Pancreas (tissue), 10 donors: ENCODE results near the gene SKIDA1. TPM values are rescaled to one million over a fixed set of nuclear protein-coding genes. Genes with fewer than 3 reads are reported as not detected.
A peak's percentile ranks its signal among the peaks of the same experiment; 100 is the strongest.

Experiments
- ATAC-seq, 4 donors: fragments of 200-7000 bp; cut with Tn5 transposase; one replicate each; pipeline versions ENCODE4 v1.8.0 to v1.9.1; 2020; ENCODE audit warnings: mild to moderate bottlenecking in 4 of 4, moderate library complexity in 4 of 4
- DNase-seq, 6 donors: peaks; one replicate each; pipeline ENCODE4 v3.0.0-alpha.2; 2020
- FAIRE-seq: peaks from 2 replicates; lab custom pipeline; 2012; peaks lifted over from hg19 to GRCh38; lab: Jason Lieb, UNC
- H3K27ac ChIP-seq, 4 donors: fragments of 200-600 bp; sonication (generic); 1 replicate in 3 of 4; 2 replicates in 1 of 4; pipeline versions ENCODE4 v1.5.0 to v1.8.0; 2020
- H3K27me3 ChIP-seq, 4 donors: fragments of 200-600 bp; one replicate each; pipeline ENCODE4 v1.8.0; 2021
- H3K36me3 ChIP-seq, 3 donors: fragments of 200-600 bp; sonication (generic) in 1 of 3; one replicate each; pipeline versions ENCODE4 v1.5.0 to v1.8.0; 2020 to 2021
- H3K4me1 ChIP-seq, 3 donors: fragments of 200-600 bp; one replicate each; pipeline ENCODE4 v1.8.0; 2021
- H3K4me3 ChIP-seq, 4 donors: fragments of 200-600 bp; sonication (generic) in 2 of 4; one replicate each; pipeline versions ENCODE4 v1.5.0 to v1.8.0; 2020 to 2021
- H3K9me3 ChIP-seq, 4 donors: fragments of 200-600 bp; one replicate each; pipeline ENCODE4 v1.8.0; 2021
- WGBS, 2 donors: extraction: QIAGEN DNeasy Blood & Tissue Kit; methylation state at CpG; one replicate each; pipeline ENCODE4 v1.1.7; 2013; 5-methylcytosine and 5-hydroxymethylcytosine counted together
- intact Hi-C, 3 donors: fragments of 100-400 bp; cut with DNase I; formaldehyde crosslinking; loops; one replicate each; pipeline versions ENCODE4 v1.11.1 to v1.14.2; 2022
- polyA plus RNA-seq, 2 donors: library from polyadenylated mRNA; stranded (reverse); fragments of 200-250 nt; gene quantifications; one replicate each; pipeline ENCODE4 v1.2.3, GENCODE V29; 2013
- total RNA-seq, 6 donors: library from RNA; stranded (reverse); fragmentation: NEBNext Ultra II Directional in 4 of 6; extraction: Animal tissue kit (Norgen Biotek cat#: 25700) in 4 of 6; gene quantifications; one replicate each; pipeline versions ENCODE4 v1.2.1 to v1.2.4, GENCODE V29; 2021 to 2023
- TF ChIP-seq, protein P1 (sequence below), 4 donors: fragments of 200-600 bp; sonication (generic) in 3 of 4; IDR thresholded peaks; one replicate each; pipeline versions ENCODE4 v1.5.0 to v1.8.0; 2021; ENCODE audit warnings: antibody characterized with exemption in 4 of 4
- donor health status: healthy with polysubstance abuse.
- donor health status: DM: no; HTN: no; CAD: no; lungs with moderate emphysema.
- donor health status: DM: no; HTN: no; CAD: no.
- donor health status: control.
- donor health status: control.
- donor health status: Bipolar disorder and iron deficiency.
- donor health status: DM: yes; HTN: yes; CAD: no.
- donor health status: DM: no; HTN: no; CAD: no.
- donor health status: DM: no; HTN: no; CAD: no.
- donor health status: DM: yes; HTN: yes; CAD: no.

SKIDA1 gene
- total and polyA plus RNA-seq, 8 donors: 0.23 to 0.97 (median 0.53) TPM

DNA sequence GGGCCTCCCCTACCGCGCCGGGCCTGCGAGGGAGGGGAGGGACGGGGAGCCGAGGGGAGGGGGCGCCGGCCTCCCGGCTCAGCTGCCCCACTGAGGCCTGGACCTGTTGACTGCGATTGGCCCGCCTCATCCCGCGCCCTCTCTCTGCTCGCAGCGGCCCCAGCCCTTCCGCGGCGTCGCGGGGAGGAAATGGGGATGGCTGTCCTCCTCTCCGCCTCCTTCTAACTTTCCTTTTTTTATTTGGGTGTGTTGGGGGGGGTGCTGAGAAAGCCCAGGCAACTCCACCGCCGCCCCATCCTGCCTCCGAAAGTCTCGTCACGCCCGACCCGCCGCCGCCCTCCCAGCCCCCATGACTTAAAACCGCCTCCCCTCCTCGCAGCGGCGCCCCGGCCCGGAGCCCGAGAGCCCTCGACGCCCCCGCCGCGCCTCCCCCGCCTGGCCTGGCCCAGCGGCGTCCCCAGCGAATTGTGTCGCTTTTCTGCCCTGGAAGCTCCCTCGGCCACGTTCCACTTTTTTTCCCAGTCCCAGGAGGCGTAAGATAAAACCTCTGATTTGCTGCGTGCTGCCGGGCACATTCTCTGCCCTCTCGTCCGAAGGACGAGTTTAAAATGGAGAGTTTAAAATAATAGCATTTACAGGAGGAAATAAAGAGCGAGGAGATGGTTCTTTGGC lies 842 bp upstream of the SKIDA1 start:
- Histone ChIP-seq H3K9me3 (no peaks in the 10 kb centered on the region), H3K4me3 (peak overlapping the region; percentile 58 to 68 (median 60)), H3K27ac (peak overlapping the region; percentile 91 to 99 (median 96)), H3K27me3 (no peaks in the 10 kb centered on the region), H3K36me3 (no peaks in the 10 kb centered on the region), H3K4me1 (peaks cover 4 to 7% (median 5%) of the 10 kb centered on the region in 3 donors)
- peak; percentile 53 to 69 (median 58) for ATAC-seq
- intact Hi-C loops: no loop called here
- no peak for FAIRE-seq
- peak; percentile 73 to 86 (median 78) for DNase-seq
- TF ChIP-seq, protein P1, sequence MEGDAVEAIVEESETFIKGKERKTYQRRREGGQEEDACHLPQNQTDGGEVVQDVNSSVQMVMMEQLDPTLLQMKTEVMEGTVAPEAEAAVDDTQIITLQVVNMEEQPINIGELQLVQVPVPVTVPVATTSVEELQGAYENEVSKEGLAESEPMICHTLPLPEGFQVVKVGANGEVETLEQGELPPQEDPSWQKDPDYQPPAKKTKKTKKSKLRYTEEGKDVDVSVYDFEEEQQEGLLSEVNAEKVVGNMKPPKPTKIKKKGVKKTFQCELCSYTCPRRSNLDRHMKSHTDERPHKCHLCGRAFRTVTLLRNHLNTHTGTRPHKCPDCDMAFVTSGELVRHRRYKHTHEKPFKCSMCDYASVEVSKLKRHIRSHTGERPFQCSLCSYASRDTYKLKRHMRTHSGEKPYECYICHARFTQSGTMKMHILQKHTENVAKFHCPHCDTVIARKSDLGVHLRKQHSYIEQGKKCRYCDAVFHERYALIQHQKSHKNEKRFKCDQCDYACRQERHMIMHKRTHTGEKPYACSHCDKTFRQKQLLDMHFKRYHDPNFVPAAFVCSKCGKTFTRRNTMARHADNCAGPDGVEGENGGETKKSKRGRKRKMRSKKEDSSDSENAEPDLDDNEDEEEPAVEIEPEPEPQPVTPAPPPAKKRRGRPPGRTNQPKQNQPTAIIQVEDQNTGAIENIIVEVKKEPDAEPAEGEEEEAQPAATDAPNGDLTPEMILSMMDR (IDR thresholded peaks at IDR 0.05): no peak
- WGBS, 2 donors: 0 to 1% methylated on average over 37 to 54 of the region's 56 CpGs

- intact Hi-C loops: no loop called here
- DNase-seq (no peak), FAIRE-seq (no peak), ATAC-seq (peak in 1 of 4 donors; percentile 6)
- H3K27ac ChIP-seq: peak overlapping the region; percentile 91 to 99 (median 96)
- H3K4me1 ChIP-seq: peaks cover 0 to 4% (median 0%) of the 10 kb centered on the region in 3 donors
- 13 to 15% methylated on average over 23 of the region's 23 CpGs for WGBS, 2 donors
- no peaks in the 10 kb centered on the region for H3K9me3 ChIP-seq
- H3K4me3 ChIP-seq: peak overlapping the region; percentile 58 to 68 (median 60)
- no peaks in the 10 kb centered on the region for H3K27me3 ChIP-seq
- TF ChIP-seq, protein P1 (IDR thresholded peaks at IDR 0.05): no peak
- H3K36me3 ChIP-seq: no peaks in the 10 kb centered on the region
Observed at GRCh38 chr10:21524526-21525366, 736 bp downstream of the SKIDA1 start.

- ATAC-seq (no peak), FAIRE-seq (no peak), DNase-seq (no peak)
- Histone ChIP-seq H3K36me3 (no peaks in the 10 kb centered on the region), H3K9me3 (no peaks in the 10 kb centered on the region), H3K27ac (peak overlapping the region in 3 of 4 donors; percentile 96 to 99 (median 97)), H3K4me3 (peak overlapping the region in 1 of 4 donors; percentile 68), H3K27me3 (no peaks in the 10 kb centered on the region), H3K4me1 (peaks cover 0 to 4% (median 0%) of the 10 kb centered on the region in 3 donors)
- intact Hi-C loops: no loop called here
- TF ChIP-seq, protein P1 (IDR thresholded peaks at IDR 0.05): no peak
- WGBS, 2 donors: 50 to 52% methylated on average over 7 of the region's 7 CpGs
Observed at GRCh38 chr10:21524131-21524525, 1.4 kb downstream of the SKIDA1 start.

- TF ChIP-seq, protein P1 (IDR thresholded peaks at IDR 0.05): no peak
- ATAC-seq (no peak), FAIRE-seq (no peak), DNase-seq (no peak)
- Histone ChIP-seq H3K27me3 (no peaks in the 10 kb centered on the region), H3K27ac (no peak overlapping the region), H3K36me3 (no peaks in the 10 kb centered on the region), H3K9me3 (no peaks in the 10 kb centered on the region), H3K4me1 (peaks cover 0 to 4% (median 0%) of the 10 kb centered on the region in 3 donors), H3K4me3 (no peak overlapping the region)
- intact Hi-C loops: no loop called here
- WGBS, 2 donors: 47 to 58% methylated on average over 3 of the region's 3 CpGs
Observed at GRCh38 chr10:21523557-21524008, 1.9 kb downstream of the SKIDA1 start.
